Kasumi-1 (cell line): ENCODE measurements around the gene ADCY2.

Experiments used
- DNase-seq, 2 experiments: peaks; one replicate each; lab custom pipeline; 2025; lab: John Stamatoyannopoulos, UW

Gene ADCY2

GRCh38 chr5:7745882-7746610, 350.1 kb downstream of the ADCY2 start:
- peak; percentile 52 to 62 for DNase-seq

- DNase-seq = no peak
These were observed 351.8 kb downstream of the ADCY2 start for GRCh38 chr5:7747728-7748127.

- no peak for DNase-seq
These were observed 353.7 kb downstream of the ADCY2 start for GRCh38 chr5:7749626-7750025.

- DNase-seq = no peak
These were observed 355.9 kb downstream of the ADCY2 start for GRCh38 chr5:7751874-7752273.

GRCh38 chr5:7753181-7753580, 357.2 kb downstream of the ADCY2 start:
- peak; percentile 45 to 53 for DNase-seq

GRCh38 chr5:7753596-7753995, 357.7 kb downstream of the ADCY2 start:
- peak; percentile 72 to 83 for DNase-seq

GRCh38 chr5:7754490-7754889, 358.6 kb downstream of the ADCY2 start:
- DNase-seq = no peak

GRCh38 chr5:7754997-7755596, 359.2 kb downstream of the ADCY2 start:
- DNase-seq = peak; percentile 2 to 4

- no peak for DNase-seq
These were observed 360.0 kb downstream of the ADCY2 start for GRCh38 chr5:7755958-7756357.

GRCh38 chr5:7756453-7756852, 360.5 kb downstream of the ADCY2 start:
- peak; percentile 93 for DNase-seq

- no peak for DNase-seq
These were observed 363.4 kb downstream of the ADCY2 start for GRCh38 chr5:7759257-7759871.

GRCh38 chr5:7759951-7760580, 364.1 kb downstream of the ADCY2 start:
- DNase-seq = peak; percentile 2 to 10

- no peak for DNase-seq
These were observed 366.3 kb downstream of the ADCY2 start for GRCh38 chr5:7762267-7762666.

GRCh38 chr5:7763621-7764072, 367.7 kb downstream of the ADCY2 start:
- no peak for DNase-seq

- no peak for DNase-seq
These were observed 368.5 kb downstream of the ADCY2 start for GRCh38 chr5:7764452-7764851.

- DNase-seq = no peak
These were observed 374.5 kb downstream of the ADCY2 start for GRCh38 chr5:7770436-7770835.

GRCh38 chr5:7772141-7772540, 376.2 kb downstream of the ADCY2 start:
- DNase-seq = no peak

GRCh38 chr5:7773178-7773577, 377.2 kb downstream of the ADCY2 start:
- no peak for DNase-seq

GRCh38 chr5:7776442-7776841, 380.5 kb downstream of the ADCY2 start:
- DNase-seq = no peak

GRCh38 chr5:7779019-7780005, 383.4 kb downstream of the ADCY2 start:
- DNase-seq = peak; percentile 51 to 59

- no peak for DNase-seq
These were observed 386.0 kb downstream of the ADCY2 start for GRCh38 chr5:7781899-7782298.
